Hematopoietic multipotent progenitor cell (in vitro differentiated cells): ENCODE data around the gene PPP1R3C. TPM values are rescaled to one million over a fixed set of nuclear protein-coding genes. Genes with fewer than 3 reads are reported as not detected.

Experiments
- DNase-seq, 3 donors: peaks; one replicate each; pipeline ENCODE4 v3.0.0-alpha.2; 2011 to 2015; ENCODE audit warnings: low read depth in 2 of 3, low spot score in 2 of 3
- total RNA-seq: library from RNA; depleted of rRNA; stranded (reverse); fragments of >200 nt; gene quantifications from one replicate; pipeline ENCODE4 v1.2.3, GENCODE V29; 2012

PPP1R3C gene
- total RNA-seq, 1 donor: not detected

- DNase-seq: no peak
Observed at GRCh38 chr10:91602449-91602848, 30.4 kb downstream of the PPP1R3C start.

DNA sequence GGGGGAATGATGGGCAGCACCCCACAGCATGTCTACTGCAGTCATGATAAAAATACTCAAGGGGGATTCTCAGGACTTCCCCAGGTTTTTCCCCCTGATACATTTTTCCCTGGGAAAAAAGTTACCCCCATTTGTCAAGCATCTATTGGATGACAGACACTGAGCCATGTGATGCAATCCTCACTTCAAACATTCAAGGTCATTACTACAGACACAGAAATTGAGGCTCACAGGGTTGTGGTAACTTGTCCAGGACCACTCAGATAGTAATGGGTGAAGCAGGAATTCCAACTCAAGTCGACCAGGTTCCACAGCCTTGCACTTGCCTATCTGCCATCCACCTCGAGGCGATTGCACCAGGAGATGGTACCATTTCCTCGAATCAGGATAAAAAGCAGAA, 31.7 kb downstream of the PPP1R3C start:
- DNase-seq: no peak

- no peak for DNase-seq
Observed at GRCh38 chr10:91598211-91598977, 34.5 kb downstream of the PPP1R3C start.

DNA sequence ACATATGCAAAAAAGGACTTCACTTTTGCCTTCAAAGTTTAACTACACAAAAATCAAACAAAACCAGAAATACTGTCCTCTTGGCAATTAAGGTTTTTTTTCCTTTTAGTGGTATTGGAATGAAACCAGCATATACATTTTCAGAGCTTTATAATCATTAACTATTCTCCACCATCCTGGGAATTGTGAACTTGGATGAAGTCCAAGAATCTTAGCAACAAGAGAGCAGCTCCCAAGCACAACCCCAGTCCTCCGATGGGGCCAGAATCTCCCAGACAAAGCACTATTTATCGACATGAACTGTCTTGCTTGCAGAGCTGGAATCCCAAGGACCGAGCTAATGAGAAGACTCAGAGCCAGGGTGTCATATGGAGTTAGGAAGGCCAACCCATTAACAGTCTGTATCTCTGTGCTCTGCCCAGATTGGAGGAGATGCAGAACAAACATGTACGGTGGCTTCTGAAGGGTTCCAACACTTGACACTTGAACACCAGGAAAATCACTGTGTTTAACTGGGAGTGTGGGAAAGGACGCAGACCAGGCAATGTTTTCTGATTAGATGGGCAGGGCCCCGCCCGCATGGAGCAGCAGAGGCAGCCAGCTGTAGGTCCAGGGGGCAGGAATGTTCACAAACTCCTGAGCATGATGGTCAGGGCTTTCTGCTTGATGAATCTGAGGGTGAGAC, 35.5 kb downstream of the PPP1R3C start:
- no peak for DNase-seq

GRCh38 chr10:91596825-91597196, 36.1 kb downstream of the PPP1R3C start:
- DNase-seq: no peak

DNA sequence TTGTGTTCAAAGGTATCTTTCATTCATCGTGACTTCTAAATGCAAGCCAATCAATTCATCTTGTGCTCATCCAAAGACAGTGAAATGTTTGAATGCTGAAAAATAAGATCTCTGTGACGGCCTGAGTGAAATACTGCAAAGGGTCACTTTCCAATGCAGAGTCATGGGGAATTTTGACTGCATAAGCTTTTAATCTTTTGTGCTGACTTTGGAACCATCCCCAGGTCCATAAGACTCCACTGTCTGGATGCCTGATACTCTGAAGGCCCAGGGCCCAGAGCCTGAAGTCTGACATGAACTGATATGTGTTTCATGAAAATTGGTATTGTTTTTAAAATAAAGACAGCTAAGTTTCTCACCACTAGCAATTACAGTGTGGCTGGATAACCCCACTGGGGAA, 39.0 kb downstream of the PPP1R3C start:
- DNase-seq: no peak

- no peak for DNase-seq
Observed at GRCh38 chr10:91593366-91593765, 39.5 kb downstream of the PPP1R3C start.

DNA sequence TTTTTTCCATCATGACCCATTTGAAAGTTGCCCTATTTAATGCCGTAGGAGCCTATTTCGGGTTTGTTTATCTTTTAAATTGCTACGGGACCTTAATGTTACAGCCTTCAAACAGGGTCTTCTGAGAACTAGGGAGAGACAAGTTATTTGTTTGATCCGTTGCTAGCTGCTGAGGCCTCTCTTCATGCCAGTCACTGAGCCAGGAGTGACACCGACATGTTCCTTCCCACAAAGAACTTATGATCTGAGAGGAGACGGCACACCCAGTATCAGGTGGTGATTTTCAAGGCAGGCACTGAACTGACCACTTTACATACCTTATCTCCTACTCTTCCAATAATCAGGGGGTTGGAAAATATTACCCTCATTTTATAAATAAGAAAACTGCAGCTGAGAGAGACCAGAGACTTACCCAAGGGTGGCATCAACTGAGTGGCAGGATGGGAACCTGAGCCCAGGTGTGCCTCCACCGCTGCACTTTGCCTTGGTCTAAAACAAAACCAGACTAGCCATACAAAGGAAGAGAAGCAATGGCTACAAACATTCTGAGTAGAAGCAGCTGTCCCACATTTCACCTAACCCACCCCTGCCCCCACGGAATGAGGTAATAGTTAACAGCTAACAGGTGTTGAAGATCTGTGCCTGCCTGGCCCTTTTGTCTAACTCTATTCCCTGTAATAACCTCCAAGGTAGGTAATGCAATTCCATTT, 40.5 kb downstream of the PPP1R3C start:
- DNase-seq: no peak

GRCh38 chr10:91591797-91592174, 41.1 kb downstream of the PPP1R3C start:
- no peak for DNase-seq

DNA sequence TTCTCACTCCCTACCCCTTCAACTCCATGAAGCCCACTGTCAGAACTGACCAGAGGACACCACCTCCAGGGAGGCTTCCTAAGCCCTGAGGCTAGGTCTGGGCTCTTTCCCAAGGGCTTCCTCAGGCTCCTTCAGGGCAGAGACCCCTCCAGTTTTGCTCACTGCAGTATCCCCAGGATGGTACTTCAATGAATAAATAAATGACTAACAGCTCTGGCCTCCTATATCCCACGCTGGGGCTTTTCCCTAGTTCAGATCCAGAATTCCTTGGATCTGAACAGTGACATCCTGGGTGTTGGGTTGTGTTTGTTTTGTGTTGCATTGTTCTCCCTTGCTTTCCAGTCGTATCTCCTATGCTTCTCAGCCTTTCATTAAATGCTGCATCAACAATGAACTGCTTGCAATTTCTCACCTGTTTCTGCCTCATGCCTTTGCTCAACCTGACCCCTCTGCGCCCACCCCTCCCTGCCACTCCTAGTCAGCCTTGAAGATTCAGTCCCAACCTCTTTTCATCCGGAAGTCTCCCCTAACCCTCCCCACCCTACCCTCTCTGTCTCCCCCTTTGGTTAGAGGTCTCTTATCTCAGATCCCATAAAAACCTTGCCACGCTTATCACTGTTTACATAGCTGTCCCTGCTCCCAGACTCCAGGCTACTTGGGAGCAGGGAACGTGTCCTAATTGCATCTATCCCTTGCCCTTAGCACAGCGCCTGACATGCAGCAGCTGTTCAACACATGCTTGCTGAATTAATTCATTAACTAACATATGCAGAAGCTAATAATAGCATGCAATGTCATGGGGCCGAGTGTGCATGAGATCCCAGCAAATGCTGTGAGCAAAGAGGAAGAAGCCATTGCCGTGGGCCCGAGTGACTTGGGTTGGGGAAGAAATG, 41.7 kb downstream of the PPP1R3C start:
- DNase-seq: no peak

- no peak for DNase-seq
Observed at GRCh38 chr10:91590142-91590903, 42.5 kb downstream of the PPP1R3C start.

DNA sequence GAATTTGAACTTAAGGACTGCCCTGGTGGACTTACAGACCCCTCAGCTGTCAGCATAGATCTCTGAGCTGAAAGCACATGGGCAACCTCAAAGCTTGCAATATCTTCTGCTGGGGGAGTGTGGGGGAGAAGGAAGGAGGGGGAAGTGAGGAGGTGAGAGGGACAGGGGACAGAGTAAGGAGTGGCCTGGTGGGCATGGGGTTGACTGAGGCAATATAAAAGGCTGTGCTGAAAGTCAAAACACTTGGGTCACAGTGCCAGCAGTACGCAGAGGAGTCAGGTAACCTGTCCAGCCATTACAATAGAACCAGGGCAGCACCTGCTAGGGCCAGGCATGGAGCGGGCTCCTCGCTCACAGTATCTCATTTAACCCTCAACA, 43.2 kb downstream of the PPP1R3C start:
- no peak for DNase-seq

GRCh38 chr10:91589015-91589657, 43.7 kb downstream of the PPP1R3C start:
- no peak for DNase-seq

- DNase-seq: no peak
Observed at GRCh38 chr10:91587710-91588638, 44.9 kb downstream of the PPP1R3C start.

DNA sequence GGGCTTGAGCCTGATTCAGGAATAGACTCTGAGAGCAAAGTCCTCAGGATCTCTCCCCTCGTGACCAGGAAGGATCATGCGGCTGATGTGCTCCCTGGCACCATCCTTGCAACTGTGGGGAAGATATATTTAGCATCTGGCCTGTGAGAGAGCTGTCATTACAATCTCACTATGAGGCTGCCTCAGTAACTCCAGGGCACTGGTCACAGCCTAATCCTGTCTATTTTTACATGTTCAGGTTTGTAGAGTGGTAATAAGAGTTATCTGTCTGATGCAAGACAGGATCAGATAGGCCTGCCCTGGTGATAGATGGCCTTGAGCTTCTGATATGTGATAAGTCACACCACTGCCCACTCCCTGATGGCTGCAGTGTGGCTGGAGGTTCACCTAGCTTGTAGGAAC, 50.7 kb downstream of the PPP1R3C start:
- no peak for DNase-seq

DNA sequence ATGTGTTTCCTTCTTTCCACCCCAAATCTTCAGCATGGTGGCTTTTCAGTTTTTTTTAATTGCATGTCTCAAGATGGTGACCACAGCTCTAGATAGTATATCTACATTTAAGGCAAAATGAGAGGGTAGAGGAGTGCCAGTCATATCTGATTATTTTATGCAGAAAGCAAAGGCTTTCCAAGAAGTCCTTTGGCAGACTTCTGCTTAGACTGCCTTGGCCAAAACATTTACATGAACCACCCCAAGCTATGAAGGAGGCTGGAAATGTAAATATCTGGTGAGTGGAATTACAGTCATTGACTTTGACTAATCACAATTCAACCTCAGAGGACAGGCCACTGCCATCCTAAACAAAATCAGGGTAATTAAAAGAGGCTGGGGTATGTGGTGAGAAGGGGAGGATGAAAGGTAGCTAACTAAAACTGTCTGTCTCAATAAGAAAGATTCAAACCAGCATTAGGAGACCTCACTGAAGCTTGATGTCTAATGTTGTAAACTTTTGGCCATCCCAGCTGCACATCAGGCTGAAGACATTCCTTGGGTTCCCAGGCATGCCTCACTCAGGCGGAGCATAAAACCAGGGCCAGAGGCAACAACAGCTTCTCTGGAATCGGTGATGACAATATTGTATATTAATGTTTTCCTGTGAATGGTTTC, 53.4 kb downstream of the PPP1R3C start:
- DNase-seq: no peak
